ENCODE measurements around the gene GYS1.
"Not testable (repeated sequence)": the region's sequence is repeated elsewhere in the genome, so short reads cannot be mapped to it uniquely, and the experiment has no call there.

Gene GYS1

DNA sequence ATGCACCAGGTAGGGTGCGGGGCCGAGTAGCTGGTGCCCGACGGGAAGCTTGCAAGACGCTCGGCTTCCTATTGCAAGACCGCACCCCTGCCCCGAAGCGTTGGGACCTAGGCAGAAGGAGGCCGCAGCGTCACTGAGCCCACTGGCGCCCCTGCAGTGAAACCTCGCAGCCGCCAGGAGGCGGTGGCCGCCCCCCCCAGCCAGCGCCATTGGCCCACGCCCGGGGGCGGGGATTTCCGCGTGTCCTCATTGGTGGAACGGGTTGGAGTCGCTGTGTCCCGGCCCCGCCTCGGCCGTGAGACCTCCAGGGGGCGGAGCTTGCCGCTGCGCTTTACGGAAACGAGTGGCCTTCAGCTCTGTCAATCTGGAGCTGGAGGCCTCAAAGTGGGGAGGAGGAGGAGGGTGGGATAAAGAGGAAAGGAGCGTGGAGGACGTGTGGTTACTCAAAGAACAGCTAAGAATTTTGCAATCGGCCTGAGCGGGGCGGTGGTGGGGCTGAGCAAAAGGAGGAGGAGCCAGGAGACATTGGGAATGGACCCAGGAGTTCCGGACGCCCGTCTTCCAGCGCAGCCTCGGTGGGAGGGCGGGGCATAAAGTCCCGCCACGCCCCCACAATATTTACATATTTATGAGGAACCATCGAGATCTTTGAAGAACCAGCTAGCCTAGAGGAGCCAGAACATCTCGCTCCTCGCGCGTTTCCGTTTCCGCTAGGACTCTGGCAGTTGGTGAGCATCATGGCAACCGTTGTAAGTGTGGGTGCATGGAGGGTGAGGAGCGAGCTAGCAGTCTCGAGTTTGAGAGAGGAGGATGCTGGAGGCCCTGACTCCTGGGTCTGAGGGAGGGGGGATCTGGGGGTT is at the start of gene GYS1, which contains the start of gene RUVBL2:
TSS of gene GYS1 (minus strand) at position 135 of the 860 bp plus-strand sequence. CDS start 197 bp downstream, outside the sequence.
TSS of gene RUVBL2 (plus strand) at position 713 of the 860 bp plus-strand sequence. CDS start at position 738, 25 bp downstream.
- peak; percentile 97 for DNase-seq

GRCh38 chr19:49042666-49043065 is 49.6 kb upstream of the GYS1 start:
- DNase-seq: not testable (repeated sequence)

- no peak for DNase-seq
Observed at GRCh38 chr19:49042177-49042576, 49.1 kb upstream of the GYS1 start.

GRCh38 chr19:49039736-49040135 is 46.6 kb upstream of the GYS1 start:
- DNase-seq: not testable (repeated sequence)

DNA sequence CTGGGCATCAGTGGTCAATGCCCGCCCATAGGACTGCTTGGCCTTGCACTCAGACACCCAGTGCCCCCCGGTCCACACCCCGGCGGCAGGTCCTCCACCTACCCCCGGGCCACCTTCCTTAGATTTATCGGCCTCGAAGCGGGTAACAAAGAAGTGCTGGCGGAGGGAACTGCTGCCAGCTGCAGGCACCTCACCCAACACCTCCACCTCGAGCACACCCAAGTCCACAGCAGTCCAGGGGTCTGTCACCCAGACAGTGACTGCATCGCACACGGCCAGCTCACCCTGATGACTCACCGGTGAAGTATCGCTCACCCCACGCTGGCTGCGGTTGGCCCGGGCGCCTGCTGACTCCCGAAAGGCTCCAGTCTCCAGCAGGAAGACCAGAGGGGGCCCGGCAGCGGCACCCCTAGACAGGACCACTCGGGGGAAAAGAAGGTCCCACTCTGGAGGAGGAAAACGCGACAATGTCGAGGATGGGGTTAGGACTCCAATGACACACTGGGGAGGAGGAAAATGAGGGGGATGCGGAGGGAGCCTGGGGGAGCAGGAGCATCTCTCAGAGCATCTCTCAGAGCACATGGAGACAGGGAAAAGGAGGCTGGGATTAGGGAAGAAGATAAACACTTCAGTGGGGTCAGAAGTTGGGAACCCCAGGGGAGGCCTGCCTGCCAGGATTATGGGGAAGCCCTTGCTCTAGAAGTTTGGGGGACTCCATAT is 45.6 kb upstream of the GYS1 start:
- DNase-seq: not testable (repeated sequence)

GRCh38 chr19:49038111-49038510 is 45.0 kb upstream of the GYS1 start:
- not testable (repeated sequence) for DNase-seq

DNA sequence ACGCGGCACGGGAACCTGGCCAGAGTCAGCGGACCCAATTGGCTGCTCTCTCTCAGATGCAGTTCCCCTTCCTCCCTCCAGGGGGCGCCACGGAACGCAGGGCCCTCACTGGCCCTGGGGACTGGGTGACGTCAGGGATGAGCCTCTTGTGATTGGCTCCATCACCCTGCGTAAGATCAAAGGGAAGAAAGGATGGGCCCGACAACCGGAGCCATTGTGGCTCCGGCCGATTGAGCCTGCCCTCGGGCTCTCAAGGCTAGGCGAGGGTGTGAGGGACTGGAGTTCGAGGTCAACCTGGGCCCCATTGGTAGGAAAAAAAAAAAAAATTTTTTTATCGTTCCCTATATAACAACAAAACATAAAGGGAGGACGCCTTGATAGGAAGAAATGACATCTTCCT is 43.7 kb upstream of the GYS1 start, which contains the start of gene CGB1:
TSS of gene CGB1 (minus strand) at position 81 of the 400 bp plus-strand sequence. CDS start 184 bp downstream, outside the sequence.
- not testable (repeated sequence) for DNase-seq

DNA sequence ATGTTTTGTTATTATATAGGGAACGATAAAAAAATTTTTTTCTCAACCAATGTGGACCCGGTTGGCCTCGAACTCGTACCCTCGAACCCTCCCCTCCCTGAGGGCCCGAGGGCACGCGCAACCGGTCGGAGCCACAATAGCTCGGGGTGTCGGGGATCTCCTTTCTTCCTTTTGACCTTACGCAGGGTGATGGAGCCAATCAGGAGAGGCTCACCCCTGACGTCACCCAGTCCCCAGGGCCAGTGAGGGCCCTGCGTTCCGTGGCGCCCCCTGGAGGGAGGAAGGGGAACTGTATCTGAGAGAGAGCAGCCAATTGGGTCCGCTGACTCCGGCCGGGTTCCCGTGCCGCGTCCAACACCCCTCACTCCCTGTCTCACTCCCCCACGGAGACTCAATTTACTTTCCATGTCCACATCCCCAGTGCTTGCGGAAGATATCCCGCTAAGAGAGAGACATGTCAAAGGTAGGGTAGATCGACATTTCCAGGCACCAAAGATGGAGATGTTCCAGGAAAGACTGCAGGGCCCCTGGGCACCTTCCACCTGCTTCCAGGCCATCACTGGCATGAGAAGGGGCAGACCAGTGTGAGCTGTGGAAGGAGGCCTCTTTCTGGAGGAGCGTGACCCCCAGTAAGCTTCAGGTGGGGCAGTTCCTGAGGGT is 38.7 kb upstream of the GYS1 start, which contains the start of gene CGB2:
TSS of gene CGB2 (plus strand) at position 249 of the 660 bp plus-strand sequence. CDS start at position 455, 206 bp downstream.
- not testable (repeated sequence) for DNase-seq

DNA sequence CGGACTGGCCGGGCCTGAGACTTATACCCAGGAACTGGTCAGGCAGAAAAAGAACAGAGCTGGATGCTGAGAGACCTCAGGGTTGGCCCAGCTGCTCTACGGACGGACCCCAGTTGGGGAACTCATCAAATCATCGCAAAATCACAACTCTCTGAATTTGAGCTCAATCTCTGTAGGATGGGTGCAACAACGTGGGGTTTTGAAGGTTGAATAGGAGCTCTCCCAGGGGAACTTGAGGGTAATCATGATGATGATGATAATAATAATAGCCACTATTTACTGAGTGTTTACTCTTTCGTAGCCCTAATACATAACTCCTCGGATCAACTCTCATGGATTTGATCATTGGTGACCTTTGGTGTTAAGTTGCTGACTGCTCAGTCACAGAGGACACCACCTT is 37.2 kb upstream of the GYS1 start:
- DNase-seq: not testable (repeated sequence)

DNA sequence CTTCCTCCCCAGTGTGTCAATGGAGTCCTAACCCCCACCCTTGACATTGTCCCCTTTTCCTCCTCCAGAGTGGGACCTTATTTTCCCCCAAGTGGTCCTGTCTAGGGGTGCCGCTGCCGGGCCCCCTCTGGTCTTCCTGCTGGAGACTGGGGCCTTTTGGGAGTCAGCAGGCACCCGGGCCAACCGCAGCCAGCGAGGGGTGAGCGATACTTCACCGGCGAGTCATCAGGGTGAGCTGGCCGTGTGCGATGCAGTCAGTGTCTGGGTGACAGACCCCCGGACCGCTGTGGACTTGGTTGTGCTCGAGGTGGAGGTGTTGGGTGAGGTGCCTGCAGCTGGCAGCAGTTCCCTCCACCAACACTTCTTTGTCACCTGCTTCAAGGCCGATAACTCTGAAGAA is 36.6 kb upstream of the GYS1 start:
- not testable (repeated sequence) for DNase-seq

GRCh38 chr19:49028686-49029085 is 35.6 kb upstream of the GYS1 start:
- not testable (repeated sequence) for DNase-seq

- DNase-seq: not testable (repeated sequence)
Observed at GRCh38 chr19:49025599-49025998, 32.5 kb upstream of the GYS1 start.

- DNase-seq: not testable (repeated sequence)
Observed at GRCh38 chr19:49025088-49025487, 32.0 kb upstream of the GYS1 start.

GRCh38 chr19:49024233-49024632 is 31.1 kb upstream of the GYS1 start, which contains the start of gene CGB3:
Gene CGB3 (minus strand): TSS chr19:49024333. CDS start chr19:49023971, 362 bp downstream.
- DNase-seq: not testable (repeated sequence)

DNA sequence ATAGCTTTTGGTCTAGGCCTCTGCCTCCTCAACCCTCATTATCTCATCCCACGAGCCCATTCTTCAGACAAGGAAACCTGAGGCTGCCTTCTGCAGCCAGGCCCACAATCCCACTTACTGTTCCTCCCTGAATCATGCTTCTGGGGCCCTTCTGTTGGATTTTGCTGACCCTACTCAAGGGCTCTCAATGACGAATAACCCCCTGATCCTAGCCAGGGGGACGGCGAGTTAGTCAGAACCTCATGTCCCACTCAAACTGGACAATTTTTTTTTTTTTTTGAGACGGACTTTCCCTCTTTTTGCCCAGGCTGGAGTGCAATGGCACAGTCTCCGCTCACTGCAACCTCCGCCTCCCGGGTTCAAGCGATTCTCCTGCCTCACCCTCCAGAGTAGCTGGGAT is 29.0 kb upstream of the GYS1 start:
- DNase-seq: no peak

DNA sequence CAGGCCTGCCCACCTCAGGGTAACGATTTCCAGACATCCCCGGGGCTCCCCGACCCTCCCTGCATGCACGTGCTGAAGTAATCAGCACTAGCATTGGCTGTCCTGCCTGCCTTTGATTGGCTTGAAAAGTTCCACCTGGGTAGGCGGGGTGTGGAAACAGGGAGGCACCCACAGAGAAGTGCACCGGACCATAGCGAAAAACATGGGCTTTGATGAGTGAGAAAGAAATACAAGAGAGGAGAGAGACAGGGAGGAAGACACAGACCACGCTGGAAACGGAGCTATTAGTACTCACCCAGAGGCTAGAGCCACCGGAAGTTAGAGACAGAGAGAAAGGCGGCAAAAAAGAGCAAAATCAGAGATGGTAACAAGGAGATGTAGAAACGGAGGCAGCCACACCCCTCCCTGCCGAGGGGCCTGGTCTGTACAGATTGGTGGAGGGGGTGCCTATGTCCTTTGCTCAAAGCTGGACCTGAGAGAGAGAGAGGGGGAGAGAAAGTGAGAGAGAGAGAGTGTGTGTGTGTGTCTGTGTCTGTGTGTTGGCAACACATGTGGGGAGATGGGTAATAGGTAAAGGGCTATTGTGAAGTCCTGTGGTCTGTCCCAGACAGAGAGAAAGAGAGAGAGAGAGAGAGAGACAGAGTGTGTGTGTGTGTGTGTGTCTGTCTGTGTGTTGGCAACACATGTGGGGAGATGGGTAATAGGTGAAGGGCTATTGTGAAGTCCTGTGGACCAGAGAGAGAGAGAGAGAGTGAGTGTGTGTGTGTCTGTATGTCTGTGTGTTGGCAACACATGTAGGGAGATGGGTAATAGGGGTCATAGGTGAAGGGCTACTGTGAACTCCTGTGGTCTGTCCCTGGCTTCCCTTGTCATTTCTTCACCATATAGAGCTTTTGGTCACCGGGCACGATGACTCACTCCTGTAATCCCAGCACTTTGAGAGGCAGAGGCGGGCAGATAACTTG is 28.1 kb upstream of the GYS1 start:
- DNase-seq: no peak

- DNase-seq: no peak
Observed at GRCh38 chr19:49020342-49020741, 27.2 kb upstream of the GYS1 start.

DNA sequence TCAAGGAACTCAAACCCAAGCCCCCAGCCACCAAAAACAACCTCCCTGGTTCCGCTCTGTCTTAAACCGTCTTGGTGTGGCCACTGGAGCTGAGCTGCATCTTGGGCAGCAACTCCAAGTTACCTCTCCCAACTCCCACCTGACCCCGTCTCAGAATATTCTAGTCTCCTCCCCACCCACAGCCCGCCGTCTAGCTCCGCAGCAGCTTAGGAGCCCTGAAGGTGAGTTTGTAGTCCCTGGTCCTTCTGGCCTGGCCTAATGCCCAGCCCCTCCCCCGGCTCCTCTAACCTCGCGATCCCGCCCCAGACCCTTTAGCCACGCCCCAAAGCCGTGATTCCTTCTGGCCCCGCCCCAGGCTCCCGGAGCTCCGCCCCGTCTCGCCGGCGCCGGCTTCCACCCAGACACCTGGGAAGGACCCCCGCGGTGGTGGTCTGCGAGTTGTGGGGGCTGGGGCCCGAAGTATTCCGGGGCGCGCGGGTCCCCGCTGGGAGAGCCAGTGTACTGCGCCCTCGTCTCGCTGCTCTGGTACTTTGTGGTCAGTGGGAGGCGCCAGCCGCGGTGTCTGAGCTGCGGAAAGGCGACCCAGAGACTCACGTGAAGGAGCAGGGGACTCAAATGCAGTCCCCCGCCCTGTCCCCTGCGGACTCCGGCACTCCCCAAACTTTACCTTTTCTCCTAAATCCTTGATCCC is 26.3 kb upstream of the GYS1 start:
- no peak for DNase-seq

DNA sequence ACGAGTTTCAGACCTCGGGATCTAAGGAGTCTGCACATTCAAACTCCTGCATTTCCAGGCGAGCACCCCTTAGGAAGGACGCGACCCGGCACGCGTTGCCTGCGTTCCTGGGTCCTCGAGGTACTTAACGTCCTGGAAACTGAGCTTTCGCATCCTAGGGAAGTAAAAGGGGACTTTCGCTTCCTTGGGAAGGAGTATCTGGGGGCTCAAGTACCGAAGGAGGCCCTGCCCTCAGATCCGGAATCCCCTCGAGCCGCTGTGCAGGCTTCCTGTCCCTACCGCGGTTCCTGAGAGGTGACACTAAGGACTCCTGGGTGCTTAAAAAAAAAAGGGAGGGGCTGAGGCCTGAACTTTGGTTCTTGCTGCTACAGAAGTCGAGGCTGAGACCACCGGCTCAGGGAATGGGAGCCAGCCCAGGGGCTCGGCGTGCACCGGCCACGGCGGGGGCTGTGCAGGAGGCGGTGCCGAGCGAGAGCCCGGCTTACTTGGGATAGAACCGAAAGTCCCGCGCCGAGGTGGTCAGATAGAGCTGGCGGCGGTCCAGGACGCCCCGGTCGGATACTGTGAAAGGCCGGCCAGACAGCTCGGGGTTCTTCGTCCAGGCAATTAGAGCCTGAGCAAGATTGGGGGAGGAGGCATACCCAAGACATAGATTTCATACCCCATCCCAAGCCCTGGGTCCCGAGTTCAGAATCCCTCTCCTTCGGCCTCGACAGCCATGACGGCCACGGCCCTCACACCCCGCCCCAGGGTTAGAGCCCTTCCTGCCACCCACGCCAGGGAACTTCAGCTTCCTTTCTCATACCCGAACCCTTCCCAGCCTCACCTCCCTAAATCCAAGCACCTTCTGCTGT is 25.5 kb upstream of the GYS1 start:
- not testable (repeated sequence) for DNase-seq

All from NCI-H1092 treated with DMSO at 0.1 percent for 48 hours (cell line).